GM12878 (cell line): ENCODE data around the gene PRKAB1. TPM values are rescaled to one million over a fixed set of nuclear protein-coding genes. Genes with fewer than 3 reads are reported as not detected.

ENCODE experiments used
- ATAC-seq: fragments of 200-7000 bp; cut with Tn5 transposase; 3 replicates; pipeline ENCODE4 v1.9.1; 2020; ENCODE audit warnings: mild to moderate bottlenecking, moderate library complexity
- BruUV-seq: library from RNA; stranded (reverse); fragments of 400-500 nt; replicated peaks from 2 replicates; lab custom pipeline; 2021; lab: Mats Ljungman, UMichigan
- CTCF ChIA-PET: fragments of 300-600 bp; sonication (Branson Sonifier 250); formaldehyde crosslinking; extraction: SDS; loops from one replicate; lab custom pipeline; 2021; ENCODE audit warnings: inconsistent platforms; lab: Yijun Ruan, JAX
- POLR2A ChIA-PET: fragments of 350-600 bp; formaldehyde crosslinking; extraction: SDS; loops from one replicate; lab custom pipeline; 2021; ENCODE audit warnings: inconsistent platforms; lab: Charles Lee
- RAD21 ChIA-PET: fragments of 300-600 bp; sonication (Branson Sonifier 250); formaldehyde crosslinking; loops from one replicate; lab custom pipeline; 2023; ENCODE audit warnings: antibody characterized with exemption; ENCODE audit not compliant: unreplicated experiment; lab: Charles Lee
- SMC1A ChIA-PET: fragments of 300-600 bp; sonication (Branson Sonifier 250); formaldehyde crosslinking; loops from one replicate; lab custom pipeline; 2023; ENCODE audit not compliant: unreplicated experiment, uncharacterized antibody; lab: Charles Lee
- DNase-seq: peaks from one replicate; pipeline ENCODE4 v3.0.0-alpha.2; 2011; ENCODE audit warnings: low read depth, low spot score
- FAIRE-seq: peaks from 3 replicates; lab custom pipeline; 2011; peaks lifted over from hg19 to GRCh38; lab: Jason Lieb, UNC
- H2AFZ ChIP-seq: 2 replicates; pipeline ENCODE4 v1.6.0; 2011; ENCODE audit warnings: low read depth, low read length, control low read depth; ENCODE audit not compliant: control insufficient read depth
- H3K27ac ChIP-seq: 2 replicates; pipeline ENCODE4 v1.5.1; 2011; ENCODE audit warnings: control low read depth; ENCODE audit not compliant: control insufficient read depth, insufficient read depth
- H3K27me3 ChIP-seq, 2 experiments: replicated peaks in 1 of 2; 2 replicates each; pipeline versions ENCODE4 v1.6.0 to v1.6.1; 2011; ENCODE audit warnings: low read length in 1 of 2; ENCODE audit not compliant: control insufficient read depth in 2 of 2, insufficient read depth in 2 of 2
- H3K36me3 ChIP-seq, 2 experiments: 2 replicates each; pipeline ENCODE4 v1.5.1; 2011; ENCODE audit warnings: low read length in 1 of 2; ENCODE audit not compliant: control insufficient read depth in 2 of 2, insufficient read depth in 2 of 2
- H3K4me1 ChIP-seq: 2 replicates; pipeline ENCODE4 v1.6.1; 2011; ENCODE audit warnings: mild to moderate bottlenecking, low read length, moderate library complexity, mixed read lengths; ENCODE audit not compliant: control insufficient read depth, insufficient read depth
- H3K4me2 ChIP-seq: 2 replicates; pipeline ENCODE4 v1.6.0; 2011; ENCODE audit warnings: control low read depth; ENCODE audit not compliant: control insufficient read depth, insufficient read depth
- H3K4me3 ChIP-seq: fragments of 200-600 bp; sonication (generic); 2 replicates; pipeline ENCODE4 v1.5.1; 2016
- H3K79me2 ChIP-seq: 2 replicates; pipeline ENCODE4 v1.6.0; 2011; ENCODE audit warnings: low read length; ENCODE audit not compliant: control insufficient read depth, insufficient read depth
- H3K9ac ChIP-seq: 2 replicates; pipeline ENCODE4 v1.8.0; 2011; ENCODE audit warnings: low read length, control low read depth, mixed read lengths; ENCODE audit not compliant: control insufficient read depth, insufficient read depth
- H3K9me3 ChIP-seq: replicated peaks from 3 replicates; pipeline ENCODE4 v1.5.1; 2011; ENCODE audit warnings: mild to moderate bottlenecking, low read length; ENCODE audit not compliant: control insufficient read depth, insufficient read depth
- H4K20me1 ChIP-seq: 2 replicates; pipeline ENCODE4 v1.6.0; 2011; ENCODE audit not compliant: control insufficient read depth, insufficient read depth
- BCLAF1 ChIP-seq: fragments of 450-650 bp; IDR thresholded peaks from 2 replicates; pipeline ENCODE4 v1.6.1; 2017; ENCODE audit warnings: antibody characterized with exemption, mild to moderate bottlenecking, moderate library complexity
- EP300 ChIP-seq, 2 experiments: fragments of 150-350 bp in 1 of 2; IDR thresholded peaks; 2 replicates each; pipeline ENCODE4 v1.6.1; 2011 to 2012; ENCODE audit warnings: low read depth in 2 of 2, low read length in 2 of 2, borderline replicate concordance in 1 of 2, improper control_type of control experiment in 1 of 2, inconsistent platforms in 1 of 2; ENCODE audit not compliant: control insufficient read depth in 1 of 2
- ESRRA ChIP-seq: IDR thresholded peaks from 2 replicates; pipeline ENCODE4 v1.6.1; 2012; ENCODE audit warnings: mild to moderate bottlenecking, low read length, improper control_type of control experiment
- FOXM1 ChIP-seq: IDR thresholded peaks from 2 replicates; pipeline ENCODE4 v1.6.1; 2012; ENCODE audit warnings: low read depth, mild to moderate bottlenecking, inconsistent platforms, low read length, moderate library complexity
- PML ChIP-seq: IDR thresholded peaks from 2 replicates; pipeline ENCODE4 v1.6.1; 2012; ENCODE audit warnings: low read length, inconsistent platforms
- STAT1 ChIP-seq: fragments of 450-650 bp; conservative IDR thresholded peaks from 2 replicates; pipeline ENCODE4 v1.6.1; 2014; ENCODE audit warnings: antibody characterized with exemption, mild to moderate bottlenecking
- WGBS: methylation state at CpG from one replicate; pipeline ENCODE4 v1.1.6; 2016; ENCODE audit warnings: low lambda C conversion rate; ENCODE audit not compliant: insufficient replicate concordance, insufficient coverage; ENCODE audit errors: missing lambda C conversion rate; 5-methylcytosine and 5-hydroxymethylcytosine counted together
- in situ Hi-C: fragments of 300-500 bp; cut with MboI; formaldehyde crosslinking; loops from 9 replicates; pipeline ENCODE4 v1.14.3; 2018; ENCODE audit warnings: mixed read lengths
- intact Hi-C: fragments of 100-400 bp; cut with micrococcal nuclease; formaldehyde crosslinking; loops from one replicate; pipeline ENCODE4 v1.14.2; 2022; ENCODE audit not compliant: unreplicated experiment
- polyA plus RNA-seq, 11 experiments: library from polyadenylated mRNA; depleted of rRNA in 4 of 11; unstranded in 6 of 11; stranded (reverse) in 5 of 11; fragments of >200 nt; fragmentation: Nextera tagmentation in 4 of 11; fragmentation: Illumina TruSeq in 1 of 11; extraction: Ambion mirVana in 4 of 11; extraction: Trizol in 1 of 11; gene quantifications; 1 replicate in 1 of 11; 2 replicates in 10 of 11; pipeline versions ENCODE4 v1.2.1 to v1.2.3, GENCODE V29; 2011 to 2016; ENCODE audit warnings: inconsistent platforms in 2 of 11, missing spikeins in 2 of 11, low read depth in 1 of 11
- total RNA-seq, 4 experiments: library from RNA; depleted of rRNA in 3 of 4; stranded (reverse); fragments of >200 nt in 3 of 4; fragmentation: Illumina TruSeq in 1 of 4; extraction: Trizol in 1 of 4; gene quantifications; 2 replicates each; pipeline versions ENCODE4 v1.2.1 to v1.2.3, GENCODE V29; 2013 to 2021

Gene PRKAB1
- total and polyA plus RNA-seq, 10 of the 15 experiments (the other 5 are each of a cell fraction or from before 2014, with no cell fraction given) = 24.6 to 85.0 (median 50.6) TPM

DNA sequence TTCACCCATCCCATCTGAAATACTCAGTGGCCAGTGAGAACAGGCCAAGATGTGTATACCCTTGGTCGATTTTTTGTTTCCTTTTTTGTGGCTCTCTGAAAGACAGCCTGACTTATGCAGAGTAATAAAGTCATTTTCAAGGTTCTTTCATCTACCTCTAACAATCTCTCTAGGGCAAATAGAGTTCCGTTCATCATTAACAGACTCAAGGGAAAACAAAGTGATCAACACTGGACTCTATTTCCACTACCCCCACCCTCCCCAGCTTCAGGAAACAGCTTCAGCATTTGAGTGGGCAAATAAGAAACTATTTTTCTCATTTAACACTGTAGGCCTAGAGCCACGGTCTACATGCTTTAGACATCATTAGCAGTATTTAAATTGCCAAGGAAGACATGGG is 15.9 kb downstream of the PRKAB1 start:
- no peak for FAIRE-seq

More for the DNA sequence above, 15.9 kb downstream of the PRKAB1 start:
- in situ Hi-C loops = no loop called here
- BruUV-seq = no TSS peak
- 15% methylated on average over 3 of the region's 3 CpGs for WGBS
- no peak for TF ChIP-seq ESRRA
- no peak for TF ChIP-seq EP300 (IDR thresholded peaks at IDR 0.05; ENCODE audit: borderline replicate concordance in 1 of 2, control insufficient read depth in 1 of 2, low read depth in 2 of 2, low read length in 2 of 2)
- TF ChIP-seq STAT1 = no peak
- no peak for TF ChIP-seq FOXM1
- no peak for TF ChIP-seq BCLAF1
- TF ChIP-seq PML = no peak
- TF ChIP-seq, all 136 proteins: peak for 0
- intact Hi-C loops = no loop called here
- Histone ChIP-seq H3K36me3 (peaks cover 8 to 20% of the 10 kb centered on the region in 2 experiments; a peak in 3 of 4 replicates), H3K4me2 (no peak overlapping the region), H3K79me2 (no peaks in the 10 kb centered on the region), H3K9ac (no peak overlapping the region), H3K4me1 (peaks cover 20% of the 10 kb centered on the region), H2AFZ (no peak overlapping the region), H3K27ac (no peak overlapping the region), H3K27me3 (no peaks in the 10 kb centered on the region), H3K4me3 (no peak overlapping the region), H4K20me1 (no peaks in the 10 kb centered on the region), H3K9me3 (no peaks in the 10 kb centered on the region)
- RAD21 ChIA-PET = interaction anchor here (3.9 to 5.0 kb wide), 2 partner anchors 15 to 18 kb away, joined by 15 to 41 read pairs; partner anchors contain the start of gene PRKAB1
- POLR2A ChIA-PET = interaction anchor here (0.9 kb wide), 1 partner anchor 18 kb away, joined by 4 read pairs; no protein-coding TSS in a partner anchor
- CTCF ChIA-PET = interaction anchor here (3.7 to 8.6 kb wide), 2 partner anchors 12 to 13 kb away, joined by 11 to 91 read pairs; partner anchors contain the start of gene PRKAB1
- no peak for ATAC-seq
- SMC1A ChIA-PET = interaction anchor here (2.3 to 5.7 kb wide), 2 partner anchors 12 to 13 kb away, joined by 10 to 83 read pairs; partner anchors contain the start of gene PRKAB1
- no peak for DNase-seq
